ENCODE results near the gene C1orf56. TPM values are rescaled to one million over a fixed set of nuclear protein-coding genes. Genes with fewer than 3 reads are reported as not detected.

C1orf56 gene
- total and polyA plus RNA-seq, 2 of the 13 experiments (the other 11 are each of a cell fraction or from before 2014, with no cell fraction given): 1.5 to 3.2 TPM

DNA sequence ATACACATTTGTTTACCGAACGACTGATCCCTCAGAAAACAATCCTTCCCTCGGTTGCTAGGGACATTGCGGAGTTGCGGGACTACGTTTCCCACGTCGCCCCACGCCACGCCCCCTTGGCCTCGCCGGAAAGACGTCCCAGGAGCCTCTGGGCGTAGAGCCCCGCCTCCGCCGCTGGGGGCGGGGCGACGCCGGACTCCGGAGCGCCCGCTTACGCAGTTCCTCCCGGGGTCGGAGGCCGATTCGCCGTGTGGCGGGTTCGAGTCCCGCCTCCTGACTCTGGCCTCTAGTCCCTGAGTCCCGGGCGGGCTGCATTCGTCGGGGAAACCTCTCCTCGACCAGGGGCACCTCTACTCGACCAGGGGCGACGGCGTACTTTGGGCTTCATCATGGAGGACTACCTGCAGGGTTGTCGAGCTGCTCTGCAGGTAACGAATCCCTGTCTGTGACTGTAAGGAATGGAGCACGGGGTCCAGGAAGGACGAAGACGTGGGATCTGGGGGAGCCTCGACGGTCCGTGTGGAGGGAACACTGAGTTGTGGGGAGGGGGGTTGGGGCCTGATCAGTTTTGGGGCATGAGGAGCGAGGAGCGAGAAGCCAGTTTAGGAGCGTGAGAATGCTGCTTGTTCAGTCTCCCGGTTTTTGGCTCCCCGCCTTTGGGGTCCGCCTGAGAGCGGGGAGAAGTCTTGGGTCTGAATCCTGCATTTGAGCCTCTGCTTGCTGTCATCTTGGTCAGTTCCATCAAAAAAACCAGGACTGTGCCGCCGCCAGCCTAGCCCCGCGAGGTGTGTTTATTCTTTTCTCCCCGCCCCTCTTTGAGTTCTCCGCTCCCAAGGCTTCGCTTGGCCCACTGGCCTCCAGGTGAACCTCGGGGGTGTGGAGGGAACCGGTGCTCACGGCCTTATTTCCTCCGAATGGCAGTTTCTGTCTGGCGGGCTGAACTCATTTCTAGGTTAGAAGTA lies 39.0 kb upstream of the C1orf56 start, which contains the start of gene PRUNE1 (continued):
- TF ChIP-seq, protein P1, sequence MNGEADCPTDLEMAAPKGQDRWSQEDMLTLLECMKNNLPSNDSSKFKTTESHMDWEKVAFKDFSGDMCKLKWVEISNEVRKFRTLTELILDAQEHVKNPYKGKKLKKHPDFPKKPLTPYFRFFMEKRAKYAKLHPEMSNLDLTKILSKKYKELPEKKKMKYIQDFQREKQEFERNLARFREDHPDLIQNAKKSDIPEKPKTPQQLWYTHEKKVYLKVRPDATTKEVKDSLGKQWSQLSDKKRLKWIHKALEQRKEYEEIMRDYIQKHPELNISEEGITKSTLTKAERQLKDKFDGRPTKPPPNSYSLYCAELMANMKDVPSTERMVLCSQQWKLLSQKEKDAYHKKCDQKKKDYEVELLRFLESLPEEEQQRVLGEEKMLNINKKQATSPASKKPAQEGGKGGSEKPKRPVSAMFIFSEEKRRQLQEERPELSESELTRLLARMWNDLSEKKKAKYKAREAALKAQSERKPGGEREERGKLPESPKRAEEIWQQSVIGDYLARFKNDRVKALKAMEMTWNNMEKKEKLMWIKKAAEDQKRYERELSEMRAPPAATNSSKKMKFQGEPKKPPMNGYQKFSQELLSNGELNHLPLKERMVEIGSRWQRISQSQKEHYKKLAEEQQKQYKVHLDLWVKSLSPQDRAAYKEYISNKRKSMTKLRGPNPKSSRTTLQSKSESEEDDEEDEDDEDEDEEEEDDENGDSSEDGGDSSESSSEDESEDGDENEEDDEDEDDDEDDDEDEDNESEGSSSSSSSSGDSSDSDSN (CRISPR knock-in tag; IDR thresholded peaks at IDR 0.05): peak; percentile 70
- TF ChIP-seq SMYD3 (CRISPR knock-in tag; IDR thresholded peaks at IDR 0.05) (no peak), ZNF672 (CRISPR knock-in tag; IDR thresholded peaks at IDR 0.05) (no peak), ZNF292 (CRISPR knock-in tag; IDR thresholded peaks at IDR 0.05; ENCODE audit: borderline replicate concordance, low read depth) (no peak), ZNF333 (CRISPR knock-in tag; IDR thresholded peaks at IDR 0.05; ENCODE audit: borderline replicate concordance) (no peak), MYNN (CRISPR knock-in tag; IDR thresholded peaks at IDR 0.05; ENCODE audit: low read depth) (no peak), ZNF251 (CRISPR knock-in tag; IDR thresholded peaks at IDR 0.05) (no peak), ZNF660 (CRISPR knock-in tag; IDR thresholded peaks at IDR 0.05; ENCODE audit: borderline replicate concordance, low read depth) (no peak), MTF2 (CRISPR knock-in tag; IDR thresholded peaks at IDR 0.05; ENCODE audit: borderline replicate concordance) (no peak), POLR2AphosphoS5 (IDR thresholded peaks at IDR 0.05; ENCODE audit: low read depth, low read length) (peak; percentile 34; the same call in 1 of the 2 replicates), CHCHD3 (CRISPR knock-in tag; IDR thresholded peaks at IDR 0.05) (no peak), BRCA1 (CRISPR knock-in tag; IDR thresholded peaks at IDR 0.05) (peak; percentile 86; the same call in 1 of the 2 replicates), ZNF577 (CRISPR knock-in tag; IDR thresholded peaks at IDR 0.05; ENCODE audit: borderline replicate concordance, low read depth) (no peak), NFIC (IDR thresholded peaks at IDR 0.05; ENCODE audit: low read length) (no peak), ZNF883 (CRISPR knock-in tag; IDR thresholded peaks at IDR 0.05; ENCODE audit: not compliant biosample characterization) (peak; percentile 66)
- TF ChIP-seq, protein P2, sequence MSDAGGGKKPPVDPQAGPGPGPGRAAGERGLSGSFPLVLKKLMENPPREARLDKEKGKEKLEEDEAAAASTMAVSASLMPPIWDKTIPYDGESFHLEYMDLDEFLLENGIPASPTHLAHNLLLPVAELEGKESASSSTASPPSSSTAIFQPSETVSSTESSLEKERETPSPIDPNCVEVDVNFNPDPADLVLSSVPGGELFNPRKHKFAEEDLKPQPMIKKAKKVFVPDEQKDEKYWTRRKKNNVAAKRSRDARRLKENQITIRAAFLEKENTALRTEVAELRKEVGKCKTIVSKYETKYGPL (CRISPR knock-in tag; IDR thresholded peaks at IDR 0.05): no peak
- TF ChIP-seq, protein P3, sequence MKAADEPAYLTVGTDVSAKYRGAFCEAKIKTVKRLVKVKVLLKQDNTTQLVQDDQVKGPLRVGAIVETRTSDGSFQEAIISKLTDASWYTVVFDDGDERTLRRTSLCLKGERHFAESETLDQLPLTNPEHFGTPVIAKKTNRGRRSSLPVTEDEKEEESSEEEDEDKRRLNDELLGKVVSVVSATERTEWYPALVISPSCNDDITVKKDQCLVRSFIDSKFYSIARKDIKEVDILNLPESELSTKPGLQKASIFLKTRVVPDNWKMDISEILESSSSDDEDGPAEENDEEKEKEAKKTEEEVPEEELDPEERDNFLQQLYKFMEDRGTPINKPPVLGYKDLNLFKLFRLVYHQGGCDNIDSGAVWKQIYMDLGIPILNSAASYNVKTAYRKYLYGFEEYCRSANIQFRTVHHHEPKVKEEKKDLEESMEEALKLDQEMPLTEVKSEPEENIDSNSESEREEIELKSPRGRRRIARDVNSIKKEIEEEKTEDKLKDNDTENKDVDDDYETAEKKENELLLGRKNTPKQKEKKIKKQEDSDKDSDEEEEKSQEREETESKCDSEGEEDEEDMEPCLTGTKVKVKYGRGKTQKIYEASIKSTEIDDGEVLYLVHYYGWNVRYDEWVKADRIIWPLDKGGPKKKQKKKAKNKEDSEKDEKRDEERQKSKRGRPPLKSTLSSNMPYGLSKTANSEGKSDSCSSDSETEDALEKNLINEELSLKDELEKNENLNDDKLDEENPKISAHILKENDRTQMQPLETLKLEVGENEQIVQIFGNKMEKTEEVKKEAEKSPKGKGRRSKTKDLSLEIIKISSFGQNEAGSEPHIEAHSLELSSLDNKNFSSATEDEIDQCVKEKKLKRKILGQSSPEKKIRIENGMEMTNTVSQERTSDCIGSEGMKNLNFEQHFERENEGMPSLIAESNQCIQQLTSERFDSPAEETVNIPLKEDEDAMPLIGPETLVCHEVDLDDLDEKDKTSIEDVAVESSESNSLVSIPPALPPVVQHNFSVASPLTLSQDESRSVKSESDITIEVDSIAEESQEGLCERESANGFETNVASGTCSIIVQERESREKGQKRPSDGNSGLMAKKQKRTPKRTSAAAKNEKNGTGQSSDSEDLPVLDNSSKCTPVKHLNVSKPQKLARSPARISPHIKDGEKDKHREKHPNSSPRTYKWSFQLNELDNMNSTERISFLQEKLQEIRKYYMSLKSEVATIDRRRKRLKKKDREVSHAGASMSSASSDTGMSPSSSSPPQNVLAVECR (CRISPR knock-in tag; IDR thresholded peaks at IDR 0.05; ENCODE audit: borderline replicate concordance): peak; percentile 72
